NCI-H2029 (cell line): Measurements from ENCODE around the gene DIP2B.
"Not testable (repeated sequence)": the region's sequence is repeated elsewhere in the genome, so short reads cannot be mapped to it uniquely, and the experiment has no call there.

Experiments
- DNase-seq: peaks from one replicate; lab custom pipeline; 2025; lab: John Stamatoyannopoulos, UW

The DIP2B gene

GRCh38 chr12:50550530-50551223, 45.9 kb downstream of the DIP2B start:
- no peak for DNase-seq

DNA sequence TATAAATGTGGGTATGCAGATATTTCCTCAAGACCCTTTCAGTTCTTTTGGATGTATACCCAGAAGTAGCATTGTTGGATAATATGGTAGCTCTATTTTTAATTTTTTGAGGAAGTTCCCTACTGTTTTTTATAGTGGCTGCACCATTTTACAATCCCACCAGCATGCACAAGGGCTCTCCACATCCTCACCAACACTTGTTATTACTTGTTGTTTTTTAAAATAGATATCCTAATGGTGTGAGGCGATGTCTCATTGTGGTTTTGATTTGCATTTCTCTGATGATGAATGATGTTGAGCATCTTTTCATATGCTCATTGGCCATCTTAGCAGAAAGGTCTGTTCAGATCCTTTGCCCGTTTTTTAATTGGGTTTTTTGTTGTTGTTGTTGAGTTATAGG, 47.1 kb downstream of the DIP2B start:
- no peak for DNase-seq

- no peak for DNase-seq
Measured at GRCh38 chr12:50554651-50555050, 49.9 kb downstream of the DIP2B start.

DNA sequence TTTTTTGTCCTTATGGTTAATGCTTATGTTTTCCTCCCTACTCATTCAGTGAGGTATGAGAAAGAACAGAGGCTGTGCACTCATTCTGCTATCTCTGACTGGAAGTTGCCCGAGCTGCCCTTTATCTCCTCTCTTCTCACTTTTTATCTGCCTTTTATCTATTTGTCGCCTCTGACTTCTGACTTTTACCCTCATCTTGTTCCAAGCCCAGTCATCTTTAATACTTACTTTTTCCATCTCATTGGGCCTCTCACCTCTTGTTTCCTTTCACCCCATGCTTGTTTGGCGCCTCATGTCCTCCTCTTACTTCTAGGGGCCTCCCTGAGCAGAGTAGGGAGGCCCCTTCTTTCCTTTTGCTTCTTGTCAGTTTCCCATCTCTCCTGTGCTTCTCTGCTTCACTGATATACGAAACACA, 50.7 kb downstream of the DIP2B start:
- DNase-seq = no peak

GRCh38 chr12:50556273-50556672, 51.5 kb downstream of the DIP2B start:
- no peak for DNase-seq

- DNase-seq = not testable (repeated sequence)
Measured at GRCh38 chr12:50556796-50557195, 52.0 kb downstream of the DIP2B start.

DNA sequence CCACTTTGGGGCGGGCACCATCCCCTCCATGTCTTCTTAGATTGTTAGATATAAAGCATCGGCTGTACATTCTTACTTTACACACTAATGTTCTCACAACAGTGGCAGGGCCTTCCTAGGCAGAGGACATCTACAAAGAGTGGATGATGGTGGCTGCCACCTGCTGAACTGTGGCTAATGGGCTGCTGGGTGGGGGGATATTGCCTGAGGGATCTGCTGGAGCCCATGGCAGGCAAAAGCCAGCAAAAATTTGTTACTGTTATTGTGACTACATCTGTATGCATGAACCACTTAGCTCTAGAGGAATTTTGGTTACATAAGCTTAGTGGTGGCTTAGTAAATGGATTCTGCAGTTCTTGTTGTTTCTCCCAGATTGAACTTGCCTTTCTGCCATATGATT, 52.6 kb downstream of the DIP2B start:
- DNase-seq = no peak

- no peak for DNase-seq
Measured at GRCh38 chr12:50558970-50559369, 54.2 kb downstream of the DIP2B start.

DNA sequence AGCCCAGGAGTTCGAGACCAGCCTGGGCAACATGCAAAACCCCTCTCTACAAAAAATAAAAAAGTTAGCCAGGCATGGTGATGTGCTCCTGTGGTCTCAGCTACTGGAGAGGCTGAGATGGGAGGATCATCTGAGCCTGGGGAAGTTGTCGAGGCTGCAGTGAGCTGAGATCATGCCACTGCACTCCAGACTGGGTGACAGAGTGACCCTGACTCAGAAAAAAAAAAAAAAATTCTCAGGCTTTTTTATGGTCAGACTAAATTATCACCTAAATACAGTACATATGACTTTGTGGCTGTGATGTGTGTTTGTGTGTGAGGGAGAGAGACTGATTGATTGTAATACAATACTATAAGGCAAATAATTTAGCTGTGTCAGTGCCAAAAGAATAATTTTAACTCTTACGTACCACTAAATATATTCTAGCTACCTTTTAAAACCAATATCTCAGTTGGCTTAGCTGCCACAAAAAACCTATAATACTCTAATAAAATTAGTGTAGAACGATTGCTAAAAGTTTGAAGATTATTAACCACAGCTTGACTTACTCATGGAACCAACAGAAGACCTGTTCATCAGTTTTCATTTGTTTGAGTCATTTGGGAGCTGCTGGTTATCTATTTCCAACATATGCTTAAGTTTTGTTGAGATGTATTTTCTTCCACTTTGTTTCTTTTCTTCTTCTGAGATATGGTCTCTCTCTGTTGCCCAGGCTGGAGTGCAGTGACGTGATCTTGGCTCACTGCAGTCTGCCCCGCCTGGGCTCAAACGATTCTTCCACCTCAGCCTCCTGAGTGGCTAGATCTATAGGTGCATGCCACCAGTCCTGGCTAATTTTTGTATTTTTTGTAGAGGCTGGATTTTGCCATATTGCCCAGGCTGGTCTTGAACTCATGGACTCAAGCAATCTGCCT, 58.0 kb downstream of the DIP2B start:
- DNase-seq = no peak

DNA sequence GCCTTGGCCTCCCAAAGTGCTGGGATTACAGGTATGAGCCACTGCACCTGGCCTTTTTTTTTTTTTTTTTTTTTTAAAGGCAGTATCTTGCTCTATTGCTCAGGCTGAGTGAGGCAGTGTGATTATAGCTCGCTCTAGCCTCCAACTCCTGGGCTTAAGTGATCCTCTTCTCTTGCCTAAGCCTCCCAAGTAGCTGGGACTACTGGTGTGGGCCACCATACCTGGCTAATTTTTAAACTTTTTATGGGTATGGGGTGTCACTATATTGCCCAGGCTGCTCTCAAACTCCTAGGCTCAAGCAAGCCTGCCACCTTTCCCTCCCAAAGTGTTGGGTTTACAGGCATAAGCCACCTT, 58.6 kb downstream of the DIP2B start:
- no peak for DNase-seq

DNA sequence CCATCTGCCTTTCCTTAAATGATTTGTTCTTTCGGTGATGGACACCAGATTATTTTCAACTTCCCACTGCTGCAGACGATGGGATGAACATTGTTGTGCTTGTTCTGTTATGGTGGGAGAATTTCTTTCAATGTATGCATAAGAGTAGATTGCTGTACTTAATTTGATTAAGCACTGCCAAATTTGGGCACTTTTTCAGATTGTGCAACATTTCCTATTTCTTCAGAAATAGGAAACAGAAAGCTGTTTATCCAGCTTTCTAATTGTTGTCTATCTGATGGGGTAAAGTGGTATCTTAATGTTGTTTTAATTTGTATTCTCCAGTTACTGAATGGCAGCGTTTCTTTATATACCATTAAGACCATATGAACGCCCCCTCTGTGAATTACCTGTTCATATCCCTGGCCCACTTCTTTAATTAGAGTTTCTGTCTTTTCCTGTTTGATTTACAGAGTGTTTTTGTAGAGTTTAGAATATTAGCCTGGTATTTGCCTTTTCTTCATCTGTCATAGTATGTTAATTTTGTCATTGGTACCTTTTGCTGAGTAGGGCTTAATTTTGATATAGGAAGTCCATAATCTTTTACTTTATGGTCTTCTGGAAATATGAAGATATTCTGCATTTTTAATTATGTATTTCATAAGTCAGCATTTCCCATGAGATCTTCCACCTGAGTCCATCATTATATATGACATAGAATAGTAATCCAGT, 59.6 kb downstream of the DIP2B start:
- no peak for DNase-seq

- DNase-seq = no peak
Measured at GRCh38 chr12:50564948-50565297, 60.1 kb downstream of the DIP2B start.

GRCh38 chr12:50566066-50566465, 61.3 kb downstream of the DIP2B start:
- DNase-seq = no peak

DNA sequence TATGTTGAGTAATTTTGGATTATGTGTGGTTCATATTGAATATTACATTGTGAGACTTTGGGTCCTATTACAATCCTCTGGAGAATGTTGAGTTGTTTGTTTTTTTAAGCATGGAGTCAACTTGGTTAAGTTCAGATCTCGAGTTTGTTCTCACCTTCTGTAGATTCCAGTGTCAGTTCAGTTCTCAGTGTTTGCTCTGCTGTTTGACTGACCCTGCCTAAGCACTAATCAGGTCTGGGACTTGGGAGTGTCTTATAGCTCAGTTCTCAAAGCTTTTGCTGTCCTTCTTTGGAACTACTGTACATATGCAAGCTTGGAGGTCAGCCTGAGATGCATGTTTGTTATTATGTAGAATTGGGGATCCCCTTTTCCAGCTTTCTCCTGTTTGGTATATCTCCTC, 63.1 kb downstream of the DIP2B start:
- no peak for DNase-seq

DNA sequence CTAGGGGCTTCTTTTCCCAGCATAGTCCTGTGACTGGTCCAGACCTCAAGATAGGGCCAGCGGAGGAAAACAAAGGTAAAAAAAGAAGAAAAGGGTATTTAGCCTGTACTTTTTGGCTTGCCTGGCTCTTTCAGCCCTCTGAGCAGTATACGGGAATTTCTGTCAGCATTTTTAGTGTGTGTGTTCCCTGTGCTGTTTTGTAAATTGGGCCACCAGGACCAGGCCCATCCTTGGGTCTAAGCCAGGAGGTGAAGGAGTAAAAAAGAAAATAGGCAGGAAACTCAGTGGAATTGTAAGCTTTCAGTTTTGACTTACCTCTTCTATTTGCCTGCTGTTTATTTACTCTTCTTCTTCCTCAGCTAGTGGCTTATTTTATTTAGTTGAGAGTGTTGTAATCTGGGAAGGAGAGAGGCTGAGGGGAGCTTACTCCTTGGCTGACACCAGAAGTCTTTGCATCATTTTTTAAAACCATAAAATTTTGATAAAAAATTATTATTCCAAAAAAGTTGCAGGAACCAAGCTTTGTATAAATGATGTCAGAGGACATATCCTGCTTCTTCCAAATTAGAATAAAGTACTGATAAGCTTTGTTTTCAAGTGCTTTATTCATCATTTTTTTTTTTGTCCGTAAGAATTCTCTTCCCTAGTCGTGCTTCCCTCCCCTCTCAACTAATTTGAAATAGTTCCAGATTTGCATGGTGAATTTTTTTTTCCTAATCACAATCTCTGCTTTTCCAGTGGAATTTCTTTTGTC, 63.7 kb downstream of the DIP2B start:
- no peak for DNase-seq

DNA sequence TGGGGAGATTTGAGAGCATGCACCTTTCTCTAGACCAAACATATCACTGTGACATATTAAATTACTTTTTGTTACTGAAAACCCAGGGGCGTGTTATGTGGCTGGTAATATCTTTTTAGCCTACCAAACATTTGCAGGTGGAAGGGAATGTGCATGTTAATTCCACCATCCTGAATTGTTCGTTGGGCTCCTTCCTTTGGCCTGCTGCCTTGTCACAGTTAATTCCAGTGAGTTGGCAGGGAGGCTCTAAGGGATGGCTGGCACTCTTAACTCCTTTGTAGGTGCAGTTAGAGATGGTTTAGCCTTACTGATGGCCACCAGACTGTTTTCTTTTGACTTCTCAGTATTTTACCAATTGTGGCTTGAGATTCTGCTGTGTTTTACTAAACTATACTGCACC, 64.5 kb downstream of the DIP2B start:
- no peak for DNase-seq

DNA sequence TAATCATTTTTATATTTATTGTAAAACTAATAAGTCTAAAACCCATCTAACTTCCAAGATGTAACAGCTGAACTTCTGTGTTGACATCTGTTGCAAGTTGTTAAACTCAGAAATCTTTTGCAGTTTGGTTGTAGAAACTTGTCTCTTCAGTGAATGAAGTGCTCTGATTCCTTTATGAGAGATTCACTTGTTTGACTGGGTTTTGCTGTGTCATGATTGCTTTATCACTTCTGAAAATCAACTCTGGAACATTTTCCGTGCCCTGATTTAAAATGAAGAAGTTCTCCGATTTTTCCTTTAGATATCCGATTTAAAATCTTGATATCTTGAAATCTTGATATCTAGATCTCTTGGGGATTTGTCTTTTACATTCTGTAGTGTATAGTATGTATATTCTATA, 65.1 kb downstream of the DIP2B start:
- no peak for DNase-seq

GRCh38 chr12:50571786-50572185, 67.0 kb downstream of the DIP2B start:
- no peak for DNase-seq

- DNase-seq = no peak
Measured at GRCh38 chr12:50572287-50572686, 67.5 kb downstream of the DIP2B start.

GRCh38 chr12:50572760-50573159, 68.0 kb downstream of the DIP2B start:
- DNase-seq = no peak

DNA sequence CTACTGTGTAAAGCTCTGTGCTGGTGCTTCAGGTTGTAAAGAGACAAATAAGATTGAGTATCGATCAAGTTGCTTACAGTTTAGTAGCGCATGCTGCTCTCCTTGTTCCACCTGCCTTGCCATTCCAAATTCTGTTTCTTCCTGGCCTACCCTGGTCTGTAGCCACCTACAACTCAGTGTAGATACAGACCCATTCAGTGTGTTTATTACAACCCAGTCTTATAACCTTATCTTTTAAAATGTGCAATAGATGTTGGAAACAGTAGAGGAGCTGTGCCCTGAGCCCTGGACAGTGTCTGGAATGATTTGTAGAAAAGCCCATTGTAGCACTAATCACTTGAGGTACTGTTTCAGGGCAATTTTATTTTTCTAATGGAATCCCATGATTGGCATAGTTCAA, 68.5 kb downstream of the DIP2B start:
- DNase-seq = no peak
